HepG2 (cell line): ENCODE measurements around the gene ZCCHC8. TPM values are rescaled to one million over a fixed set of nuclear protein-coding genes. Genes with fewer than 3 reads are reported as not detected.

ENCODE experiments used
- BCL6 ChIP-seq: IDR thresholded peaks from 2 replicates; pipeline ENCODE4 v1.6.1; 2016; ENCODE audit warnings: missing genetic modification reagents, missing compliant biosample characterization
- FIP1L1 ChIP-seq: fragments of 200-400 bp; formaldehyde crosslinking; IDR thresholded peaks from 2 replicates; pipeline ENCODE4 v1.6.1; 2018; ENCODE audit warnings: low read depth, mild to moderate bottlenecking, low read length, moderate library complexity, borderline replicate concordance; ENCODE audit not compliant: insufficient read depth
- FOSL2 ChIP-seq: sonication (generic); formaldehyde crosslinking; IDR thresholded peaks from 2 replicates; pipeline ENCODE4 v1.4.0; 2020; ENCODE audit warnings: missing genetic modification reagents
- MIXL1 ChIP-seq: IDR thresholded peaks from 2 replicates; pipeline ENCODE4 v1.6.1; 2016
- NR2F1 ChIP-seq, 2 experiments: fragments of 450-650 bp in 1 of 2; formaldehyde crosslinking in 1 of 2; IDR thresholded peaks; 2 replicates each; pipeline versions ENCODE4 v1.5.0 to v1.6.1; 2016 to 2020; ENCODE audit warnings: mild to moderate bottlenecking in 1 of 2, missing compliant biosample characterization in 1 of 2, missing genetic modification reagents in 1 of 2, moderate library complexity in 1 of 2
- POLR2A ChIP-seq, 2 experiments: IDR thresholded peaks; 2 replicates each; pipeline ENCODE4 v1.6.1; 2011; ENCODE audit warnings: low read depth in 2 of 2, low read length in 2 of 2, mild to moderate bottlenecking in 1 of 2, moderate library complexity in 1 of 2; ENCODE audit not compliant: insufficient read depth in 1 of 2
- SAFB2 ChIP-seq: sonication (generic); formaldehyde crosslinking; IDR thresholded peaks from 2 replicates; pipeline ENCODE4 v1.5.1; 2020; ENCODE audit warnings: missing genetic modification reagents, low read depth, mild to moderate bottlenecking, borderline replicate concordance
- SMAD1 ChIP-seq: sonication (generic); formaldehyde crosslinking; IDR thresholded peaks from 2 replicates; pipeline ENCODE4 v1.4.0; 2020; ENCODE audit warnings: missing genetic modification reagents, low read depth, mild to moderate bottlenecking, borderline replicate concordance
- ZNF841 ChIP-seq: sonication (generic); formaldehyde crosslinking; IDR thresholded peaks from 2 replicates; pipeline ENCODE4 v1.8.1; 2023; ENCODE audit warnings: missing genetic modification reagents, borderline replicate concordance
- polyA plus RNA-seq, 8 experiments: library from polyadenylated mRNA; depleted of rRNA in 3 of 8; stranded (reverse) in 7 of 8; unstranded in 1 of 8; fragments of >200 nt; fragmentation: Illumina TruSeq in 4 of 8; extraction: Trizol in 4 of 8; gene quantifications; 2 replicates each; pipeline versions ENCODE4 v1.2.1 to v1.2.3, GENCODE V29; 2011 to 2016; ENCODE audit warnings: low read depth in 4 of 8, missing spikeins in 1 of 8, mixed read lengths in 1 of 8; ENCODE audit not compliant: insufficient read depth in 1 of 8
- total RNA-seq, 5 experiments: library from RNA; depleted of rRNA; stranded (reverse); fragments of >200 nt; fragmentation: Illumina TruSeq; extraction: Trizol; gene quantifications; 2 replicates each; pipeline ENCODE4 v1.2.3, GENCODE V29; 2016; ENCODE audit warnings: low read depth in 1 of 5
- TF ChIP-seq, protein P1 (sequence below): sonication (generic); formaldehyde crosslinking; IDR thresholded peaks from 2 replicates; pipeline ENCODE4 v1.5.1; 2020; ENCODE audit warnings: mild to moderate bottlenecking, moderate library complexity, missing genetic modification reagents
- TF ChIP-seq, protein P2 (sequence below): sonication (generic); formaldehyde crosslinking; IDR thresholded peaks from 2 replicates; pipeline ENCODE4 v1.4.0; 2020; ENCODE audit warnings: missing genetic modification reagents
- TF ChIP-seq, protein P3 (sequence below): sonication (generic); formaldehyde crosslinking; IDR thresholded peaks from 2 replicates; pipeline ENCODE4 v1.5.1; 2020; ENCODE audit warnings: mild to moderate bottlenecking, missing genetic modification reagents, moderate library complexity
- TF ChIP-seq, protein P4 (sequence below): IDR thresholded peaks from 2 replicates; pipeline ENCODE4 v1.6.1; 2016; ENCODE audit warnings: missing compliant biosample characterization, missing genetic modification reagents, borderline replicate concordance
- TF ChIP-seq, protein P5 (sequence below): sonication (generic); formaldehyde crosslinking; IDR thresholded peaks from 2 replicates; pipeline ENCODE4 v1.4.0; 2020; ENCODE audit warnings: mild to moderate bottlenecking, missing genetic modification reagents

The ZCCHC8 gene
- total and polyA plus RNA-seq, 2 of the 13 experiments (the other 11 are each of a cell fraction or from before 2014, with no cell fraction given): 18.6 to 20.9 TPM

DNA sequence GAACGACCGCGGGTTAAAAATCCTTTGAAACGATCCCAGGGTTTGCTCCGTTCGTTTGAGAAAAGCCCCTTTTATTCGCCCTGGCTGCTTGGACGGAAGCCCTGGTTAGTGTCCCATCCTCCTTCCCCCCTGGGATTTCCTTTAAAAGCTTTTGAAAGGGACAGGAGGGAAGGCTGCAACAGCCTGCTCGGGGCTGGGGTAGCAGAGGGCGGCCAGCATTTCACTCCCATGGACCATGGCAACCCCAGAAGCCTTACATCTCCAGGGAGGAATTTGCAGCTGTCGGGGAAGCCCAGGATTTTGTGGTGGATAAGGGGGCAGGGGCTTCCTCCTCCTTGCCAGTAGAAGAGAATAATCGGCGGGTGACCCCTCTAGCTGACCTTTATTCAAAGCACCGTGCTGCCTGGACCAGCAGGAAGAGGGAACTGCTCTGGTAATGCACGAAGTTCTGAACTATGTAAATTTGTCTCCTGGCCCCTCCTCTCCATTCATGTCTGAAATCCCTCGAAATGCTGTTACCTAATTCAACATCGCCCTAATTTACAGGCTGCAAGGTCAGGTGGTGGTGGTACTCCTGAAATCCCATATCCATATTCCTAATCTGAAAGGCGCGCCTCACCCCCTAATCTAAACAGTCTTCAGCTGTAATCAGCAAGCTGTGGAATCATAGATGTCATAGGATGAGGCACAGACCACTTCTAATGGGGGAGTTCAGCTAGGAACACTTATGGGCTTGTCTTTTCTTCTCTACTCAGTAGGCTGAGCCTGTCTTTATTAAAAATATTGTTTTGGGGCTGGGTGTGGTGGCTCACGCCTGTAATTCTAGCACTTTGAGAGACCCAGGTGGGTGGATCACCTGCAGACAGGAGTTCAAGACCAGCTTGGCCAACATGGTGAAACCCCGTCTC lies 77.2 kb downstream of the ZCCHC8 start (continued):
- TF ChIP-seq, protein P1, sequence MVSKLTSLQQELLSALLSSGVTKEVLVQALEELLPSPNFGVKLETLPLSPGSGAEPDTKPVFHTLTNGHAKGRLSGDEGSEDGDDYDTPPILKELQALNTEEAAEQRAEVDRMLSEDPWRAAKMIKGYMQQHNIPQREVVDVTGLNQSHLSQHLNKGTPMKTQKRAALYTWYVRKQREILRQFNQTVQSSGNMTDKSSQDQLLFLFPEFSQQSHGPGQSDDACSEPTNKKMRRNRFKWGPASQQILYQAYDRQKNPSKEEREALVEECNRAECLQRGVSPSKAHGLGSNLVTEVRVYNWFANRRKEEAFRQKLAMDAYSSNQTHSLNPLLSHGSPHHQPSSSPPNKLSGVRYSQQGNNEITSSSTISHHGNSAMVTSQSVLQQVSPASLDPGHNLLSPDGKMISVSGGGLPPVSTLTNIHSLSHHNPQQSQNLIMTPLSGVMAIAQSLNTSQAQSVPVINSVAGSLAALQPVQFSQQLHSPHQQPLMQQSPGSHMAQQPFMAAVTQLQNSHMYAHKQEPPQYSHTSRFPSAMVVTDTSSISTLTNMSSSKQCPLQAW (CRISPR knock-in tag): peak; percentile 33; the same call in 1 of the 2 replicates
- TF ChIP-seq BCL6 (CRISPR knock-in tag) (peak; percentile 94), POLR2A (IDR thresholded peaks at IDR 0.05; ENCODE audit: insufficient read depth in 1 of 2, low read depth in 2 of 2, low read length in 2 of 2) (peak; percentile 31 to 43; a peak in 1 of 4 replicates), MIXL1 (peak; percentile 64; the same call in 1 of the 2 replicates), FOSL2 (peak; percentile 22; the same call in 1 of the 2 replicates), FIP1L1 (no peak), SAFB2 (CRISPR knock-in tag) (peak; percentile 78; the same call in 1 of the 2 replicates), NR2F1 (CRISPR knock-in tag; IDR thresholded peaks at IDR 0.05) (peak in 1 of 2 experiments; percentile 59; a peak in 2 of 4 replicates), ZNF841 (CRISPR knock-in tag) (no peak), SMAD1 (CRISPR knock-in tag) (no peak)
- TF ChIP-seq, protein P2, sequence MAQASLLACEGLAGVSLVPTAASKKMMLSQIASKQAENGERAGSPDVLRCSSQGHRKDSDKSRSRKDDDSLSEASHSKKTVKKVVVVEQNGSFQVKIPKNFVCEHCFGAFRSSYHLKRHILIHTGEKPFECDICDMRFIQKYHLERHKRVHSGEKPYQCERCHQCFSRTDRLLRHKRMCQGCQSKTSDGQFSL (CRISPR knock-in tag): 0 out of 2 replicates have a peak, but pooled peaks have one; percentile 4
- TF ChIP-seq, protein P3, sequence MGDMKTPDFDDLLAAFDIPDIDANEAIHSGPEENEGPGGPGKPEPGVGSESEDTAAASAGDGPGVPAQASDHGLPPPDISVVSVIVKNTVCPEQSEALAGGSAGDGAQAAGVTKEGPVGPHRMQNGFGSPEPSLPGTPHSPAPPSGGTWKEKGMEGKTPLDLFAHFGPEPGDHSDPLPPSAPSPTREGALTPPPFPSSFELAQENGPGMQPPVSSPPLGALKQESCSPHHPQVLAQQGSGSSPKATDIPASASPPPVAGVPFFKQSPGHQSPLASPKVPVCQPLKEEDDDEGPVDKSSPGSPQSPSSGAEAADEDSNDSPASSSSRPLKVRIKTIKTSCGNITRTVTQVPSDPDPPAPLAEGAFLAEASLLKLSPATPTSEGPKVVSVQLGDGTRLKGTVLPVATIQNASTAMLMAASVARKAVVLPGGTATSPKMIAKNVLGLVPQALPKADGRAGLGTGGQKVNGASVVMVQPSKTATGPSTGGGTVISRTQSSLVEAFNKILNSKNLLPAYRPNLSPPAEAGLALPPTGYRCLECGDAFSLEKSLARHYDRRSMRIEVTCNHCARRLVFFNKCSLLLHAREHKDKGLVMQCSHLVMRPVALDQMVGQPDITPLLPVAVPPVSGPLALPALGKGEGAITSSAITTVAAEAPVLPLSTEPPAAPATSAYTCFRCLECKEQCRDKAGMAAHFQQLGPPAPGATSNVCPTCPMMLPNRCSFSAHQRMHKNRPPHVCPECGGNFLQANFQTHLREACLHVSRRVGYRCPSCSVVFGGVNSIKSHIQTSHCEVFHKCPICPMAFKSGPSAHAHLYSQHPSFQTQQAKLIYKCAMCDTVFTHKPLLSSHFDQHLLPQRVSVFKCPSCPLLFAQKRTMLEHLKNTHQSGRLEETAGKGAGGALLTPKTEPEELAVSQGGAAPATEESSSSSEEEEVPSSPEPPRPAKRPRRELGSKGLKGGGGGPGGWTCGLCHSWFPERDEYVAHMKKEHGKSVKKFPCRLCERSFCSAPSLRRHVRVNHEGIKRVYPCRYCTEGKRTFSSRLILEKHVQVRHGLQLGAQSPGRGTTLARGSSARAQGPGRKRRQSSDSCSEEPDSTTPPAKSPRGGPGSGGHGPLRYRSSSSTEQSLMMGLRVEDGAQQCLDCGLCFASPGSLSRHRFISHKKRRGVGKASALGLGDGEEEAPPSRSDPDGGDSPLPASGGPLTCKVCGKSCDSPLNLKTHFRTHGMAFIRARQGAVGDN: peak; percentile 48; the same call in 1 of the 2 replicates
- TF ChIP-seq, protein P4, sequence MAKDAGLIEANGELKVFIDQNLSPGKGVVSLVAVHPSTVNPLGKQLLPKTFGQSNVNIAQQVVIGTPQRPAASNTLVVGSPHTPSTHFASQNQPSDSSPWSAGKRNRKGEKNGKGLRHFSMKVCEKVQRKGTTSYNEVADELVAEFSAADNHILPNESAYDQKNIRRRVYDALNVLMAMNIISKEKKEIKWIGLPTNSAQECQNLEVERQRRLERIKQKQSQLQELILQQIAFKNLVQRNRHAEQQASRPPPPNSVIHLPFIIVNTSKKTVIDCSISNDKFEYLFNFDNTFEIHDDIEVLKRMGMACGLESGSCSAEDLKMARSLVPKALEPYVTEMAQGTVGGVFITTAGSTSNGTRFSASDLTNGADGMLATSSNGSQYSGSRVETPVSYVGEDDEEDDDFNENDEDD (CRISPR knock-in tag): peak; percentile 6; the same call in 1 of the 2 replicates
- TF ChIP-seq, protein P5, sequence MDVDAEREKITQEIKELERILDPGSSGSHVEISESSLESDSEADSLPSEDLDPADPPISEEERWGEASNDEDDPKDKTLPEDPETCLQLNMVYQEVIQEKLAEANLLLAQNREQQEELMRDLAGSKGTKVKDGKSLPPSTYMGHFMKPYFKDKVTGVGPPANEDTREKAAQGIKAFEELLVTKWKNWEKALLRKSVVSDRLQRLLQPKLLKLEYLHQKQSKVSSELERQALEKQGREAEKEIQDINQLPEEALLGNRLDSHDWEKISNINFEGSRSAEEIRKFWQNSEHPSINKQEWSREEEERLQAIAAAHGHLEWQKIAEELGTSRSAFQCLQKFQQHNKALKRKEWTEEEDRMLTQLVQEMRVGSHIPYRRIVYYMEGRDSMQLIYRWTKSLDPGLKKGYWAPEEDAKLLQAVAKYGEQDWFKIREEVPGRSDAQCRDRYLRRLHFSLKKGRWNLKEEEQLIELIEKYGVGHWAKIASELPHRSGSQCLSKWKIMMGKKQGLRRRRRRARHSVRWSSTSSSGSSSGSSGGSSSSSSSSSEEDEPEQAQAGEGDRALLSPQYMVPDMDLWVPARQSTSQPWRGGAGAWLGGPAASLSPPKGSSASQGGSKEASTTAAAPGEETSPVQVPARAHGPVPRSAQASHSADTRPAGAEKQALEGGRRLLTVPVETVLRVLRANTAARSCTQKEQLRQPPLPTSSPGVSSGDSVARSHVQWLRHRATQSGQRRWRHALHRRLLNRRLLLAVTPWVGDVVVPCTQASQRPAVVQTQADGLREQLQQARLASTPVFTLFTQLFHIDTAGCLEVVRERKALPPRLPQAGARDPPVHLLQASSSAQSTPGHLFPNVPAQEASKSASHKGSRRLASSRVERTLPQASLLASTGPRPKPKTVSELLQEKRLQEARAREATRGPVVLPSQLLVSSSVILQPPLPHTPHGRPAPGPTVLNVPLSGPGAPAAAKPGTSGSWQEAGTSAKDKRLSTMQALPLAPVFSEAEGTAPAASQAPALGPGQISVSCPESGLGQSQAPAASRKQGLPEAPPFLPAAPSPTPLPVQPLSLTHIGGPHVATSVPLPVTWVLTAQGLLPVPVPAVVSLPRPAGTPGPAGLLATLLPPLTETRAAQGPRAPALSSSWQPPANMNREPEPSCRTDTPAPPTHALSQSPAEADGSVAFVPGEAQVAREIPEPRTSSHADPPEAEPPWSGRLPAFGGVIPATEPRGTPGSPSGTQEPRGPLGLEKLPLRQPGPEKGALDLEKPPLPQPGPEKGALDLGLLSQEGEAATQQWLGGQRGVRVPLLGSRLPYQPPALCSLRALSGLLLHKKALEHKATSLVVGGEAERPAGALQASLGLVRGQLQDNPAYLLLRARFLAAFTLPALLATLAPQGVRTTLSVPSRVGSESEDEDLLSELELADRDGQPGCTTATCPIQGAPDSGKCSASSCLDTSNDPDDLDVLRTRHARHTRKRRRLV (CRISPR knock-in tag): peak; percentile 98
